SK-N-SH treated with all-trans-retinoic acid at 6 μM for 48 hours (cell line): ENCODE measurements around the gene UFD1.

Experiments used
- PPARA ChIP-seq: fragments of 250-450 bp; sonication (Bioruptor Pico); IDR thresholded peaks from 2 replicates; pipeline ENCODE4 v1.5.0; 2020; ENCODE audit warnings: mild to moderate bottlenecking, borderline replicate concordance
- TF ChIP-seq, protein P1 (sequence below): fragments of 250-450 bp; sonication (Bioruptor Pico); IDR thresholded peaks from 2 replicates; pipeline ENCODE4 v1.8.0; 2020; ENCODE audit warnings: mild to moderate bottlenecking, moderate library complexity, borderline replicate concordance

DNA sequence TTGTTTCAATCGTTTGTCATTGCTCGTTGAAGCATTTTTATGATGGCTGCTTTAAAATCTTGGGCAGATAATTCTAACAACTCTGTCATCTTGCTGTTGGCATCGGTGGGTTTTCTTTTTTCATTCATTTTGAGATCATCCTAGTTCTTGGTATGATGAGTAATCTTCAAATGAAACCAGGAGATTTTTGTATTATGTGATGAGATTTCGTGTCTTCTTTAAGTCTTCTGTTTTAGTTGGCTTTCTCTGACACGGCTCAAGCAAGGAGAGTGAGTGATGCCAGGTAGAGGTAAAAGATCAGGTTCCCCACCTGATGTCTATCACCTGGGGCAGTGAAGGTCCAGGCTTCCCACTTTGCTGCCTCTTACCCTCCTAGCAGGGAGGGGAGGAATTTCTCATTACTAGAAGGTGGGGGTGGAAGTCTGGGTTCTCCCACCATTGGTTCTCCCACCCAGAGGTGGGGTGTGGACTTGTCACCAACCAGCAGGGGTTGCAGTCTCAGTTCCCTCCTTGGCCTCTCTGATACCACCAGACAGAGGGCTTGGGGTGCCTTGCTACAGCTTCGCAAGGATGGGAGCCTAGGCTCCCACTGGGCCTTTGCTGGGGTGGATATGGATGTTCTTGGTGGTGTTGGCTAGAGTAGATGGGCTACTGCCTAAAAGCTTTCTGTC is 13.6 kb upstream of the UFD1 start:
- TF ChIP-seq, protein P1, sequence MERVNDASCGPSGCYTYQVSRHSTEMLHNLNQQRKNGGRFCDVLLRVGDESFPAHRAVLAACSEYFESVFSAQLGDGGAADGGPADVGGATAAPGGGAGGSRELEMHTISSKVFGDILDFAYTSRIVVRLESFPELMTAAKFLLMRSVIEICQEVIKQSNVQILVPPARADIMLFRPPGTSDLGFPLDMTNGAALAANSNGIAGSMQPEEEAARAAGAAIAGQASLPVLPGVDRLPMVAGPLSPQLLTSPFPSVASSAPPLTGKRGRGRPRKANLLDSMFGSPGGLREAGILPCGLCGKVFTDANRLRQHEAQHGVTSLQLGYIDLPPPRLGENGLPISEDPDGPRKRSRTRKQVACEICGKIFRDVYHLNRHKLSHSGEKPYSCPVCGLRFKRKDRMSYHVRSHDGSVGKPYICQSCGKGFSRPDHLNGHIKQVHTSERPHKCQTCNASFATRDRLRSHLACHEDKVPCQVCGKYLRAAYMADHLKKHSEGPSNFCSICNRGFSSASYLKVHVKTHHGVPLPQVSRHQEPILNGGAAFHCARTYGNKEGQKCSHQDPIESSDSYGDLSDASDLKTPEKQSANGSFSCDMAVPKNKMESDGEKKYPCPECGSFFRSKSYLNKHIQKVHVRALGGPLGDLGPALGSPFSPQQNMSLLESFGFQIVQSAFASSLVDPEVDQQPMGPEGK (CRISPR knock-in tag), result no peak
- TF ChIP-seq PPARA (CRISPR knock-in tag), result no peak
